ENCODE measurements around the gene CALML5.

The CALML5 gene

DNA sequence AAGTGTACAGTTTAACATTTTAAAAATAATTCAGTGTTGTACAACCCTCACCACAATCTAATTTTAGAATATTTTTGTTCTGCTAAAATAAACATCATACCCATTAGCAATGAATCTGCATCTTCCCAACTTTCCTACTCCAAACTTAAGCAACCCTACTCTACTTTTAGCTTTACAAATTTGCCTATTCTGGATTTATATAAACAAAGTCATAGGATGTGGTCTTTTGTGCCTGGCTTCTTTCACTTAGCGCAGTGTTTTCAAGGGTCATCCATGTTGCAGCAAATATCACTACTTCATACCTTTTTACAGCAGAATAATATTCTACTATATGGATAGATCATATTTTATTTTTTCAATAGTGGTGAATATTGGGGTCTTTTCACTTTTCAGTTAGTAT, 44.3 kb upstream of the CALML5 start:
- no peak for TF ChIP-seq CEBPB (IDR thresholded peaks at IDR 0.05)
- TF ChIP-seq ZBTB7A (IDR thresholded peaks at IDR 0.05; ENCODE audit: low read depth) = no peak
- TF ChIP-seq, protein P1, sequence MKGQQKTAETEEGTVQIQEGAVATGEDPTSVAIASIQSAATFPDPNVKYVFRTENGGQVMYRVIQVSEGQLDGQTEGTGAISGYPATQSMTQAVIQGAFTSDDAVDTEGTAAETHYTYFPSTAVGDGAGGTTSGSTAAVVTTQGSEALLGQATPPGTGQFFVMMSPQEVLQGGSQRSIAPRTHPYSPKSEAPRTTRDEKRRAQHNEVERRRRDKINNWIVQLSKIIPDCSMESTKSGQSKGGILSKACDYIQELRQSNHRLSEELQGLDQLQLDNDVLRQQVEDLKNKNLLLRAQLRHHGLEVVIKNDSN (IDR thresholded peaks at IDR 0.05) = no peak
- no peak for TF ChIP-seq FOXM1 (IDR thresholded peaks at IDR 0.05; ENCODE audit: borderline replicate concordance, low read depth)
- TF ChIP-seq NFIC (IDR thresholded peaks at IDR 0.05) = no peak
- TF ChIP-seq REST (IDR thresholded peaks at IDR 0.05; ENCODE audit: low read depth) = no peak
- no peak for TF ChIP-seq CREB1 (IDR thresholded peaks at IDR 0.05; ENCODE audit: low read depth)
- no peak for TF ChIP-seq YY1 (IDR thresholded peaks at IDR 0.05; ENCODE audit: low read depth)
- TF ChIP-seq TAF1 (IDR thresholded peaks at IDR 0.05; ENCODE audit: low read depth) = no peak
- TF ChIP-seq RAD21 (IDR thresholded peaks at IDR 0.05; ENCODE audit: low read depth) = no peak

GRCh38 chr10:5542100-5542499, 42.7 kb upstream of the CALML5 start:
- TF ChIP-seq NFIC (IDR thresholded peaks at IDR 0.05) (no peak), TEAD4 (IDR thresholded peaks at IDR 0.05) (no peak), REST (IDR thresholded peaks at IDR 0.05; ENCODE audit: low read depth) (no peak), EP300 (IDR thresholded peaks at IDR 0.05; ENCODE audit: borderline replicate concordance) (no peak), CREB1 (IDR thresholded peaks at IDR 0.05; ENCODE audit: low read depth) (no peak), TCF12 (IDR thresholded peaks at IDR 0.05; ENCODE audit: low read depth) (no peak), MAX (IDR thresholded peaks at IDR 0.05) (no peak), CEBPB (IDR thresholded peaks at IDR 0.05) (no peak), ZBTB7A (IDR thresholded peaks at IDR 0.05; ENCODE audit: low read depth) (no peak), TAF1 (IDR thresholded peaks at IDR 0.05; ENCODE audit: low read depth) (no peak), FOXM1 (IDR thresholded peaks at IDR 0.05; ENCODE audit: borderline replicate concordance, low read depth) (no peak), EGR1 (IDR thresholded peaks at IDR 0.05) (no peak), YY1 (IDR thresholded peaks at IDR 0.05; ENCODE audit: low read depth) (no peak), RAD21 (IDR thresholded peaks at IDR 0.05; ENCODE audit: low read depth) (no peak)
- TF ChIP-seq, protein P1 (IDR thresholded peaks at IDR 0.05) = no peak

- TF ChIP-seq FOXM1 (IDR thresholded peaks at IDR 0.05; ENCODE audit: borderline replicate concordance, low read depth) = no peak
- no peak for TF ChIP-seq NFIC (IDR thresholded peaks at IDR 0.05)
- no peak for TF ChIP-seq CREB1 (IDR thresholded peaks at IDR 0.05; ENCODE audit: low read depth)
Measured at GRCh38 chr10:5540891-5541290, 41.5 kb upstream of the CALML5 start.

GRCh38 chr10:5540080-5540479, 40.7 kb upstream of the CALML5 start:
- TF ChIP-seq ZBTB7A (IDR thresholded peaks at IDR 0.05; ENCODE audit: low read depth) (no peak), MAX (IDR thresholded peaks at IDR 0.05) (no peak), TCF12 (IDR thresholded peaks at IDR 0.05; ENCODE audit: low read depth) (no peak), CREB1 (IDR thresholded peaks at IDR 0.05; ENCODE audit: low read depth) (no peak), NFIC (IDR thresholded peaks at IDR 0.05) (no peak), YY1 (IDR thresholded peaks at IDR 0.05; ENCODE audit: low read depth) (no peak), EGR1 (IDR thresholded peaks at IDR 0.05) (no peak), EP300 (IDR thresholded peaks at IDR 0.05; ENCODE audit: borderline replicate concordance) (no peak), REST (IDR thresholded peaks at IDR 0.05; ENCODE audit: low read depth) (no peak), TAF1 (IDR thresholded peaks at IDR 0.05; ENCODE audit: low read depth) (no peak), CEBPB (IDR thresholded peaks at IDR 0.05) (no peak), FOXM1 (IDR thresholded peaks at IDR 0.05; ENCODE audit: borderline replicate concordance, low read depth) (no peak), TEAD4 (IDR thresholded peaks at IDR 0.05) (no peak), RAD21 (IDR thresholded peaks at IDR 0.05; ENCODE audit: low read depth) (no peak)
- TF ChIP-seq, protein P1 (IDR thresholded peaks at IDR 0.05) = no peak
